LoVo (cell line): Measurements from ENCODE around the gene SEMA5A.
"Not testable (repeated sequence)": the region's sequence is repeated elsewhere in the genome, so short reads cannot be mapped to it uniquely, and the experiment has no call there.

ENCODE experiments used
- DNase-seq: peaks from one replicate; pipeline ENCODE4 v3.0.0-alpha.2; 2016; ENCODE audit warnings: low spot score

SEMA5A gene

DNA sequence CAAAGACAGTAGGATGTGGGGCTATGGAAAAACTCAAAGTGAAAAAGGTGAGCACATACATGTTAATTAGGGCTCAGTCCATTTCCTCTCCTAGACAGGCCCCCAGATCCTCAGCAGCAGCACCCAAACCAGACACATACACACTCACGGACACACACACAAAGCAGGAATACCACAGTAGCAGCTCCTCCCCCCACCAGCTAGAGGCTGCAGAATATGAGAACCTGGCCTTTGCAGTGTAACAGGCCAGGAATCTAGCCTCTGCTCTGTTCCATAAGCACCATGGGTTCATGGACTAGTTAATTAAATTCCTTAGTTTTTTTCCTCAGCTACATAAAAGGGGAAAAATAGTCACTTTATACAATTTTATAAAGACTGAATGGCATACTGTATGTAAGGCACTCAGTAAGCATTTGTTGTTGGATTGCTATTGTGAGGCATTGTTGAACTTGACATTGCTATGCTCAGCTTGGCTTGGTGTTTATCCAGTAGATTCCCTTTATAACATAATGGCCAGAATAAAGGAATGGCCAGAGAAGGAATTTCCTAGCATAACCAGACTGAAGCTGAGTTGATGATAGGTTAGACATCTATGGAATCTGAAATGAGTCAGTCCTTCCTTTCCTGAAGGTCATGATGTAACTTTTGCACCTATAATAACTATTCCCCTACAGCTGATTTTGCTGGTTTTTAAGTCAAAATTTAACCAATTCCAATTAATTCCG, 186.8 kb downstream of the SEMA5A start:
- DNase-seq, result no peak

DNA sequence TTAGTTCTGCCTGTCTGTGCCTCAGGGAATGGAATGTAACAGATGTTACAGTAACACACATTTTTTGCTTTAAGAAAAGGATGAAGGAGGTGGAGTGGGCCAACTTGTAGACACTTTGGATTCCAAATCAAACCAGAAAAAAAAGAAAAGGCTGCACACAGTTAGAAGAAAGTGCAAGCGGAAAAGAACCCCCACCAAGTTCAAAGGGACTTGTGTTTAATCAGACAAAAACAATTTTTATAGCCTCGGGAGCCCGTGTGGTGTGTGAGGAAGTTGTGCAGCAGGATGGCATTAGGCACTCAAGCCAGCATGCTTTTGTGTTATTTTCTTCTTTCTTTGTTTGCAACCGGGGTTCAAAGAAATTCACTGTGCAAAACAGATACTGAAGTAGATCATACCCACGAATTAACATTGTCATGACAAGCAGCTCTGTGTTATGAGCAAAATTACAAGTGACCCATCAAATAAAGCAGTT, 189.5 kb downstream of the SEMA5A start:
- peak; percentile 32 for DNase-seq

DNA sequence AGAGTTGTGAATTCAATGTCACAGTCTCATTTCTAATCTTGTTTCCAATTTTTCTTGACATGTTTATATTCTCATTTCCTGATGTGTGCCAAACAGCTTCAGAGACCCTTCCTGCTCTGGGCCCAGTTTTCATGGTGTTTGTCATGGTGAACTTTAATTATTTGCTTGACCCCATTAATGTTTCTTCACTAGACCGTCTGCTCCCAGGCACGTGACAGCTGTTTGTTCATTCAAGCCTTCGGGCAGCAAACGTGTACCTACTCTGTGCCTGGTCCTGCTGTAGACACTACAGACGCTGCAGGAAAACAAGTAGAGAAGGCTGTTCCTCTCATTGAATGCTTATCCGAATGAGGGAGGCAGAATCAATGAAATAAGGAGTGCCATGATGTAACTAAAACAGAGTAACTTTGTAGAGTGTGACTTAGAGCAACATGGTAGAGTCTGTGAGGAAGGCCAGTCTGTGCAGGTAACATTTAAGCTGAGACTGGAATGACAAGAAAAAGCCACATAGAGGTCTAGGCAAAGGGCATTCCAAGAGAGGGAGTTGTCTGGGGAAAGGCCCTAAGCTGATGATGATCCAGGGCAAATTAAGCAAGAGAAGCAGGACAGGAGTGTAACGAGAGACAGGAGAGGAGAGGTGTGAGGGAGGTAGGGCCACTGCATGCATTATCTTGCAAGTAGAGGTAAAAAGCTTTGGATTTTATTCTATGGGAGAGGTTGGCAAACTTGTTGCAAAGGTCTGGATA, 191.4 kb downstream of the SEMA5A start:
- DNase-seq, result no peak

DNA sequence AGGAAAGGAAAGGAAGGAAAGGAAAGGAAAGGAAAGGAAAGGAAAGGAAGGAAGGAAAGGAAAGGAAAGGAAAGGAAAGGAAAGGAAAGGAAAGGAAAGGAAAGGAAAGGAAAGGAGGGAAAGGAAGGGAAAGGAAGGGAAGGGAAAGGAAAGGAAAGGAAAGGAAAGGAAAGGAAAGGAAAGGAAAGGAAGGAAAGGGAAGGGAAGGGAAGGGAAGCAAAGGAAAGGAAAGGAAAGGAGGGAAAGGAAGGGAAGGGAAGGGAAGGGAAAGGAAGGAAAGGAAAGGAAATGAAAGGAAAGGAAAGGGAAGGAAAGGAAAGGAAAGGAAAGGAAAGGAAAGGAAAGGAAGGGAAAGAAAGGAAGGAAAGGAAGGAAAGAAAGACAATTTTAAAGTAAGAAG, 192.8 kb downstream of the SEMA5A start:
- DNase-seq, result not testable (repeated sequence)

DNA sequence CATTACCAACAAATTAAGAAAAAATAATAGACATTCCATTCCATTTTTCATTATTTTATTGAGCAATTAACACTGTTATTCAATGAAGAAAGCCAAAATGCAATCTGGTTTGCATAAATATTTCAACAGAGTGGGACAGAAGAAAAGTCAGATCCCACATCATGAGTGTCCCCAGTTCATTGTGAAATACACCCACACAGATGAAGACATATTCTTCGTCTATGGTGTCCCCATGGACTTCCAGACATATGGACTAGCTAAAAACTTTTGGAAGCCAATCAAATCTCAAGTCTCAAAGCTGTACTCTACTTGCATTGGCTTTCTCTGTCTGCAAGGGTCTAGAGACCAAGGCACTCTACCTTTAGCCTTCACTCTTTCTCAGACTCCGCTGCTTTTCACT, 194.3 kb downstream of the SEMA5A start:
- no peak for DNase-seq

DNA sequence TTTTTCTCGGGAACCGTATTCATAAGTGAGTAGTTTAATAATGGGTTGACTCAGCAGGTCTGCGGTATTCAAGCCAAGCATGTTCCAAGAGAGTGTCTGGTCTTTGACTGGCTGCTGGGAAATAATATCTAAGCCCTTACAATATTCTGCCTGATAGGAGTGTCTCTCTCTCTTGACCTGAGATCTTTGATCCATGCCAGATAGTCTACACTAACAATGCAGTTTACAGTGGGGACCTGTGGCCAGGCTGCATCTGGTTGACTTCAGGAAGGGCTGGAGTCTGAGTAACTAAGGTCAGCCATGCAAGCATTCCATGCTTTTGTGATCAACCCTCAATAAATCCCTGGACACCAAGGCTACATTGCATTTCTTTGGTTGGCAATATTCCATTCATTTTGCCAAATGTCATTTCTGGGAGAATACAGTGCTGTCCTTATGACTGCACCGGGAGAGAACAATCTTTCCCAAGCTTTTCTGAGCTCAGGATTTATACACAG, 195.5 kb downstream of the SEMA5A start:
- no peak for DNase-seq

DNA sequence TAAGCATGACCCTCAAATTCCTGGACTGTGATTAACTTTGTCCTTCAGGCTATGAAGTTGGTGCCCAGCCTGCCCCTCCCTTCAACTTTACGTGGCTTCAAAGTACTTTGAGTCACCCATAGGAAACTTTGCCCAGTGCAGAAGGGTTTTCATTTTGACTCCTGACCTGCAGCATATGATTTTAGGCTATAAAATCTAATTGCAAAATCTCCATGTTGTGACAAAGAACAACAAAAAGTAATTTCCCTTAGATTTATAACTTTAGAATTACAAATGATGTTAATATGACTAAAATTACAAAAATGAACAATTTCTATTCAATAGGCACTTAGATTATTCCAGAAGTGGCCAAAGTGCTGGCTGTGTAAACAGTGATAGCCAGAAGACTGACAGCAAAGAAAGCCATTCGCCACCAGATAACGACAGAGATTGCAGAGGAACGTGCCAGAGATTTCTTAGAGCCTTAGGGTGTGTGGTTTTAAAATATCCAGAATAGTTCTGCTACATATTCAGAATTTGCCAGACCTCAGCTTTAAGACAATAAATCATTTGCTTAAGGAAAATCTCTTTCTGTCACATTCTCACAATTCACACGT, 197.4 kb downstream of the SEMA5A start:
- peak; percentile 53 for DNase-seq

DNA sequence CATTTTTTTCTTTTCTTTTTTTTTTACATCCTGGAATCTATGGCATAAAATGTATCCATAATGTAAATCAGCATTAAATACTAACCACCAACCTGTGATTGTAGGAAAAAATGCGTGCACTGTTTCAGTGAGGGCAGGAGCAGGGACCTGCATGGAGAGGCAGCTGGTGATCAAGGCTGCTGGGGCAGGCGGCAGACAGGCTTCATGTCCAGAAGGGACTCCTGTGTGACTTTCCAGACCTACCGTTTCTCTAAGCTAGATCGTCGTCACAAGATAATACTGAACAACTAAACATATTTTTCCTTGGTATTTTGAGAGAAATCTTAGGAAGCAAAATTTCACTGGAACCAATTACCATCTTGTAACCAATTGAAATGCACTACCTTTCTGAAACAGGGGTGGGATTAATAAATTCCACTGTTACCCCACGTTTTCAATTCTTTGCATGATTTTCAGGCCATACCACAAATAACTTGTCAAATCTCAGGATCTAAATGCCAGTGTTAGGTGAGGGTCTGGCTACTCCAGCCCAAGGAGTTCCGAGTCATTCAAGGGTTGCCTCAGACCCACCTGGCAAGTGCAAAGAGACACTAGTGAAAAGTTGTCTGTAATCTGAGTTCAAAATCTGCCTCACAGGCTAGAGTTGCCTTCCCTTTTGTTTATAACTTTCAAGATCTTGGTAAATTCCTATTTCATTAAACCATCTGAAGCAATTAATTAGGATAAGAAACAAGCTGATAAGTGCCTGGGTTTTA, 198.2 kb downstream of the SEMA5A start:
- DNase-seq, result no peak

DNA sequence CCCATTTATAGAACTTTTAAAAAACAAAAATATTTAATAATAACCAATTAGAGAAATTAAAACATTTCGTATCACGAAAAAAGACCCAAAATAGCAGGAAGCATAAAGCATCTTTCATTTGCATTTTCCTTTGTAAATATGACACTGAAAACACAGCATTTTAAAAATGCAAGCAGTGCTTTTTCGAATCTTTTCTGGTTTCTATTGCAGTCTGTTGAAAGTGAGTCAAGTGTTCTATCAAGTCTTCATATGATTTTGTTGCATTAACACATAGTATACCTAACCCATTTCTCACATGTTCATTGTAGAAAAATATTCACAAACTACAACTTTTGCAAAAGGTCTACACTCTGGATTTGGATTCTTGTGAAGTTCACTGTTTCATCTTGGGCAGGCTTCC, 198.8 kb downstream of the SEMA5A start:
- DNase-seq, result no peak

DNA sequence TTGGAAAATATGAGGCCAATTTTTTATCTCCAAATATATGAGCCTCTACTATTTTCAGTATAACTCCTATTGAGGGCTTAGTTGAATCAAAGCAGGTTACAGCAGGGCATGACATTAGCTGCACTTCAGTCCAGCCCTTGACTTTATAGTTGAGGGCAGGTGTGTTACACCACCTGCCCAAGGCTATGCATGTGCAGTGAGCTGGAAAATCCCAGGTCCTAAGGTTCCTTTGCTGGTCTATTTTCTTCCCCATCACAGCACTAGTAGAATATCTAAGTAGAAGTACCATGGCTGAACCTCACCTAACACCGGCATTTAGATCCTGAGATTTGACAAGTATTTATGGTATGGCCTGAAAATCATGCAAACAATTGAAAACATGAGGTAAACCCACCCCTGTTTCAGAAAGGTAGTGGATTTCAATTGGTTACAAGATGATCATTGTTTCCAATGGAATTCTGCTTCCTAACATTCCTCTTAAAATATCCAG, 201.1 kb downstream of the SEMA5A start:
- no peak for DNase-seq

DNA sequence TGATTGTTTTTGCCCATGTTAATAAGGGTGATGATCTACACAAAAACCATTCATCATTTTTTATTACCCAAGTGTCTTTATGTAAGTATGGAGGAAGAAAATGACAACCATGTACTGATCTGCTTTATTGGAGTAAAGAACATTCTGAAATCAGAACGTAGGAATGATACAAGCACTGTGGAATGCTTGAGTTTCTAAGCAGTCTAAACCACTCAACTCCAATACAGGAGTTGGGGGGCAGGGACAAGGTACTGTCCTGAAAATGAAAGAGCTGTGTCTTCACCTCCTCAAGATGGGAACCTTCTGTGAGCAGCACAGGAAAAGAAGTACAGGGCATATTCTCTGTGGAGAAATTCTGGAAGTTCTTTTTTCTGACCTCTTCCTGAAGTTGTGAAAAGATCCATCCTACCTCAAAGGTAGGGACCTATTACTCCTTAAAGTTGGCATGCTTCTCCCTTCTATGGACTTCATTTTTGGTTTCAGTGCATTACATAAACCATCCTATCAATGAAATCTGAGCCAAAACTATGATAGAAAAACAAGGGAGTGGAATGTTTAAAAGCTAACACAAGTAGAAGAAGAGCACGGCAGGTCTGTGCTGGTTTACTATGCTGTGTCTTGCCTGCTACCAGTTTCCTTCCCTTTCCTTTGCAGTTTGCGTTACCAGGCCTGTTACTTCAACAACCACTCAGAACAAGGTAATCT, 202.6 kb downstream of the SEMA5A start:
- no peak for DNase-seq

DNA sequence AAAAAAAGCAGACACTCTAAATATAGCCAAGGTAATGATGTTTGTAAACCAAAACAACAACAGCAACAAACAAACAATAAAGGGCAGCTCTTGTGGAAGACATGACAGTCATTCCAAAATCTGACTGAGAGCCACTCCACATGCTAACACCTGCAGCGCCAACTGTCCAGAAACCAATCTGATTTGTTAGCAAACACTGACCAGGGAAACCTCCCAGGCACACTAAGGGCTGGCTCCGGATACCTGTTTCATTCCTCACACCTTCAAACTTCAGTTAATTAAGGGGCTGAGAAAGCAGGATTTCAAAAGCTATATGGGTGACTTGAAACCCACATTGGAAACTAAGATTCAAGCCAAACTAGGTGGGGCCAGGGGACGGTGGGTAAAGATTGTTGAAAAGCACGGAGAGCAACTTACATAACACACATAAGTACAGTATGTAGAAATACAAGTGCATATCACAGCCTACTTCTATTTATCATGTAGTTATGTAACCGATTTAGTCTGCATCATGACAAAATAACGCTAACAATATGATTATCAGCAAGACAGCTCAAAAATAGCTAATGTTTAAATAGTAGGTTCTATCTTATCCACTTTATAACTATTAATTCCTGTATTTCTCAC, 203.6 kb downstream of the SEMA5A start:
- DNase-seq, result no peak

DNA sequence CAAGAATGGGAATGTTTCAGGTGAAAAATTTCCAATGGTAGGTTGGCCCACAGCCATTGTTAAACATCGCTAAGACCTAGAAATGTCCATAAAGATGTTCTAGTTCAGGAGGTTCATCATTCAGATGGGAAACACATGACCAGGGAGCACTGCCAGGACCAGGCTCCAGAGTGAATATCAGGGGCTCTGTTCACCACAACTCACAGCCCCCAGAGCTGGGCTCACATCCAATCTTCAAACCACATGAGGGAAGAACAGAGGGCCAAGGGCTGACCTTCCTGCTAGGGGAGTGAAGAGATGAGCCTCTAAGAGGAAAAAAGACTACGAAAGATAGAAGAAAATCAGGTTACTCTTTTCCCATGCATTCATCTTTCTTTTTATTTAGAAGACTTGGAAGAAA, 205.8 kb downstream of the SEMA5A start:
- DNase-seq, result no peak

DNA sequence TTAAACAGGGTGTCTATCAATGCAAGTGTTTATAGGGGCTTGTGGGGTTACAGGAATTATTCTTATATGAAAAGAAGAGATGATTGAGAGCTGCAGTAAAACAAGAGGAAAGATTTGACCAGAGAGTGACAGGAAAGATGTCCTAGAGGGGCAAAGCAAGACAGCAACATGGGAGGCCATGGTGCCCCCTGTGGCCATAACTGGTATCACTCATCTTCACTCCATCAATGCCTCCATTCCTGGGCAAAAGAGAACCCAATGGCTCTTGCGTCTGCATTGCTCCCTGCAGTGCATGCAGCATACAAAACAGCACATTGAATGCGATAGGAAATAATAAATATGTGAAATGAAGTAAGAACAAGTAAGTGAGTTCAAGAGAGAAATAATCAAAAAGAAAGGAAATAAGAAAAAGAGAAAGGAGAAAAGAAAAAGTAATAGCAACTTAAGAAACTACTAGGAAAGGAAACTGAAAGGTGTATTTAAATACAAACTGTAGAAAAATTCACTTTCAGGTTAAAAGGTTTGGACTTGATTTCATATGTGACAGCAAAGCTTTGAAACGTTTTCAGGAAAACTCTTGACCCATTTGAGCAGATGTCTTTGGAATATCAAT, 206.6 kb downstream of the SEMA5A start:
- no peak for DNase-seq

DNA sequence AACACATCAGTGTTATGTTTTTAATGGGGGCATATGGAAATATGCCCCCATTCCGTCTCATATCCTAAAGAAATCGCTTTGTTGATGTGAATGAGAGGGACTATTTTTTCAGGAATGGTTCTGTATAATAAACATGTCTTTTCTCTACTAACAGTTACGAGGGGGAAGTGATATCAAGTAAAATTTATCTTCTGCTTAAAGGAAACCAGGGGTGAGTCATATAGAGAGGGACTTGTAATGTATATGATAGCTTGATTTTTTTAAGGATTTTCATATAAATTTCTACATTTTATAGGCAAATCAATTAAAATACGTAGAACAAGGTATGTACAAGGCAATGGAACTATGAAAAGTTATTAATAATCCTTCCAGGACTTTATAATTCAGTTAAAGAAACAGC, 207.1 kb downstream of the SEMA5A start:
- no peak for DNase-seq

DNA sequence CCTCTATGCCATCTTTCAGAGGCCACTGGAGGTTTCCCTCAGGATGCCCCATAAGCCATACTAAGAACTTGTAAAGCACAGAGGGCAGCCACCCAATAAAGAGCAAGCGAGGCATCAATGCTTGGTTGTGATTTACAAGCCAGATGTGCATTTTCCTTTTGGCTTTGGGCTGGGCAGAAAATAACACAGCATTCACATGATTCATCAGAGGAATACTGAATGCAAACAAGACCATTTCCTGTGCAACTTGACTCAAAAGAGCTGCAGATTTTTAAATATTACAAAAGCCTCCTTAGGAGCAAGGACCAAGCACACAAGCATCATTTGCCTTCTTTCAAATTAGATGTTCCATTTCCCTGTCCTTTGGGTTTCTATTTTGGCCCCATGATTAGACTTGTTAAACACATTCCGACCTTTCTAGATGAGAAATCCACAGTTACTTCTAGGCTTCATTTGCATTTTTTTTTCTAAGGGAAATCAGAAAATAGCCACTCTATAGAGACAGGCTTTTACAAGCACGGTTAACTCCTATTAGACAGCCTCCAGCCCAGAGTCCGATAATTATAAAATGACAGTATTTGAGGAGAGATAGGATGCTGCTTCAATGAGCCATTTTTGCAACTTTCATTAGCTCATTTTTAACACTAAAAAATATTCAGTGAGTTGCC, 207.8 kb downstream of the SEMA5A start:
- no peak for DNase-seq

DNA sequence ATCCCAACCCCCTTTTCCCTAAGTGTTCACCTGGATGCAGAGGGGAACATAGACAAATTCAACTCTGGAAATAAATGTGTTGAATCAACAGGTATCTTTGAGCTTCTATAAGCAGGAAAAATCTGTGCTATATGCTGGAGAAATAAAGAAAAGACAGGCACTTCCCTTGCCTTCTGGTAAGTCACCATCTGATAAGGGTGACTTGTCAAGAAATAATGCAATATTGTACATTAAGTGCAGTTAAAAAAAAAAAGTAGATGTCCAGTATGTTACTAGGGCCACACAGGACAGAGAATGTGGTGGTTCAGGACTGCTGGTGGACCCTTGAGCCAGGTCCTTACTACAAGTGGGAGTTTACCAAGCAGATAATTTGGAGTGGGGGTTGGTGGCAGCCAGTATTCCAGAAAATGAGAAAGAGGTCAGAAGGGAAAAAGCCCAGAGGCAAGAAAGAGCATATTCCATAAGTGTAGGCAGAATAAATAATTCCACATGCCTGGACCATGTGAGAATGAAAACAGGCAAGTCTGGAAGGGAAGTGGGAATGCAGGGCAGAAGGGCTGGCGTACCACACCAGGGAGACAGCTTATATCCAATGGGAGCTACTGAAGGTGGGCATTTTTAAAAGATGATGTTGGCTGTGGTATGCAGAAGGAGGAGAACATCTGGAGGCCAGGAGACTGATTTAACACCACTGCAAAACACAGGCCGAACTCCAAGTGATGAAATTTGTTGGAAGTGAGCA, 209.9 kb downstream of the SEMA5A start:
- DNase-seq, result no peak

DNA sequence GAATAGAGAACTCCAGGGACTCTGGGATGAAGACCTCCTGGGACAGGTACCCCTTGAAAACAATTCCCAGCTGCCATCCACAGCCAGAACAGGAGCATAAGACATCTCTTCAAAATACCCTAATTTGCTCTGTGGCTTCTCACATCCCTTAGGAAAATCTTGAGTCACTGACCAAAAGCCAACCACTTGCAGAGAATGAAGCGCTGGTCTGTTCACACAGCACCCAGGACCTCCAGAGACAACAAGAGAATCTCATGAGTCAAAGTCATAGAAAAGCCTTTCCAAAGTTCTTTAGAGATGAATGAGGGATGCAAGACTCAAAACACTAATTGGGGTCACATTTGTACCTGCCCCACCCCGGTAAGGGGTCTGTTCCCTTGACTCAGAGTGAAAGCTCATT, 210.6 kb downstream of the SEMA5A start:
- DNase-seq, result no peak

DNA sequence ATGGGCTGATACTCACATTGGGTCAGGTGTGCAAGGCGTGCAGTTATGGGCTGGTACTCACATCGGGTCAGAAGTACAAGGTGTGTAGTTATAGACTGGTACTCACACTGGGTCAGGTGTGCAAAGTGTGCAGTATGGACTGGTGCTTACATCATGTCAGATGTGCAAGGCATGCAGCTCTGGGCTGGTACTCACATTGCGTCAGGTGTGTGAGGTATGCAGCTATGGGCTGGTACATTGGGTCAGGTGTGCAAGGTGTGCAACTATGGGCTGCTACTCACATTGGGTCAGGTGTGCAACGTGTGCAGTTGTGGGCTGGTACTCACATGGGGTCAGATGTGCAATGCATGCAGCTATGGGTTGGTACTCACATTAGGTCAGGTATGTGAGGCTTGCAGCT, 213.8 kb downstream of the SEMA5A start:
- DNase-seq, result no peak
